HG03520 (cell line): ENCODE results near the gene AK1.

Experiments
- ATAC-seq: cut with Tn5 transposase; IDR thresholded peaks from one replicate; pipeline ENCODE4 v1.9.1; 2021; ENCODE audit warnings: mild to moderate bottlenecking, moderate library complexity; ENCODE audit not compliant: unreplicated experiment

Gene AK1

DNA sequence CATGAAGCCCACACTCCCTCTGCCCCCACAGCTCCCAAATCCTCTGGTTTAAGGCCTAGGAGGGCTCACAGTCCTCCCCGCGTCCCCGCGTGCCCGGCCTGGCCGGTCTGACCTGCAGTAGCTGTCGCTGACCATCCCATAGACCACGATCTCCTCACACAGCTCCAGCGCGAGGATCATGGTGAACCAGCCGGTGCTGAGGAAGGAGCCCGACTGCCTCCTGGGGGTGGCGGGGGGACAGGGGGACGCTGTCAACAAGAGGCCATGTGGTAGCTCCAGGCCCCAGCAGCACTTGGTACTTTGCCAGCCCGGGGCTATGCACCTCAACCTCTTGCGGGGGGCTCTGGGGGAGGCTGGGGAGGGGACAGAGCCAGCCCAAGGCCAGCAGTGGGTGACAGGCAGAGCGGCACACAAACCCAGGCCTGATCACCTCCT, 32.4 kb upstream of the AK1 start:
- ATAC-seq, result no peak

GRCh38 chr9:127908660-127908926, 31.1 kb upstream of the AK1 start:
- ATAC-seq, result no peak

DNA sequence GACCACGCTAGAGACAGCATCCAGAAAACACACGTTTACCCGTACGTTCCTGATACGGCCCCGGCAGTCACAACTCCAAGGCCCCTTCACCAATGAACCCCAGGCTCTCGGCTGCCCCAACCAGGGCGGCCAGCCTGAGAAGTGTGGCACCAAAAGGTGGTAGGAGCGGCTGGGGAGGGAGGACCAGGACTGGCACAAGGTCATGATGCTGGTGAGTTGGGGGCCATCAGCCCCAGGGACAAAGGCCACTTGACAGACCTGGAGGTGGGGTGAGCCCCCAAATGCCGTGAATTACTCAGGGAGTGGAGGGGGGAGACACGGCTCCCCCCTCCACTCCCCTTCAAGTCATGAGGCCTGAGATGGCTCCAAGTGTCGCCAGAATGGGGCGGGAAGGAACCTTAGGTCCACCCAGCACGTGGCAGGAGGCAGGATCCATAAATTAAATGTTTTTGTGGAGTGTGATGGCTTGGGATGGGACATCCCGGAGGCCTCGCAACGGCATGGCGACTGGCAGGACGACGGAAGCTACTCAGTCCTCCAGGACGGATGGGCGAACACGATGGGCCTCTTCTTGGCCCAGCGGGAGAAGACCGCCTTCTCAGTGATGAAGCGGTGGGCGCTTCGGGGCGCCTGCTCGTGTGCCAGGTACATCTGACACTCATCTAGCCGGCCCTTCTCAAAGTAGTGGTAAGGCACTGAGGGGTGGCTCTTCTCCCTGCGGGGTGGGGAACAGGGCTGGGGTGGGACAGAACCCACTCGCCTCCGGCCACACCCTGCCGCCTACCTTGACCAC, 30.6 kb upstream of the AK1 start:
- ATAC-seq, result no peak

GRCh38 chr9:127905788-127906191, 28.3 kb upstream of the AK1 start:
- ATAC-seq, result no peak

DNA sequence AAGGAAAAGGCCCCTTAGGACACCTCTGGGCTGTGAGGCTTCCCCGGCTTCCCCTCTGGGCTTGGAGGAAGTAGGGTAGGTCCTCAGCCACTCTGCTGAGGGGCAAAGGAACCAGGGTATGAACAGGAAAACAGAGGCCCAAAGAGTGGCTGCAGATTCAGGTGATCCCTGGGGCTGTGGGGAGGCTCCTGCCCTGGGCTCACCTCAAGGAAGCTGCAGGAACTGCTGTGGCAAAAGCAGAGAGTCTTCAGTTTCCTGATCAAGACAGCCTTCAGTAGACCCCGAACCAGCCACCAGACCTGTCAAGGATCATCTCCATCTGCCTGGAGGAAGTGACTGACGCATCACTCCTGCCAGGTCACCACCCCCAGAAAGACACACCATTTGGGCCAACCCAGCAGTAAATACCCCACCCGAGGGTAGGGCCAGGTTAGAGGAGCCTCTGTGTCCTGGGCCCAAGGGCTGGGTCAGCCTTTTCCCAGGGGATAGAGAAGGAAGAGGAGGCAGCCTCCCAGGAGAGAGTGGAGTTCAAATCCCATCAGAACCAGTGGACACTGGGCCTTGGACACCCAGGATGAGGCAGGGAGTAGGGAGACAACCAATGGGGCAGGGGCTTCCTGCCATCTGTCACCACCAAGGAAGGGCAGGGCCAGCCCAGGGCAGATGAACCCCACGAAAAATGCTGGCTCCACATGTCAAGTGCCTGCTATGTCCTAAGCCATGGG, 27.7 kb upstream of the AK1 start:
- ATAC-seq, result no peak

- ATAC-seq, result no peak
These were observed 27.1 kb upstream of the AK1 start for GRCh38 chr9:127904561-127905003.

GRCh38 chr9:127903557-127904475, 26.3 kb upstream of the AK1 start:
- ATAC-seq, result no peak

DNA sequence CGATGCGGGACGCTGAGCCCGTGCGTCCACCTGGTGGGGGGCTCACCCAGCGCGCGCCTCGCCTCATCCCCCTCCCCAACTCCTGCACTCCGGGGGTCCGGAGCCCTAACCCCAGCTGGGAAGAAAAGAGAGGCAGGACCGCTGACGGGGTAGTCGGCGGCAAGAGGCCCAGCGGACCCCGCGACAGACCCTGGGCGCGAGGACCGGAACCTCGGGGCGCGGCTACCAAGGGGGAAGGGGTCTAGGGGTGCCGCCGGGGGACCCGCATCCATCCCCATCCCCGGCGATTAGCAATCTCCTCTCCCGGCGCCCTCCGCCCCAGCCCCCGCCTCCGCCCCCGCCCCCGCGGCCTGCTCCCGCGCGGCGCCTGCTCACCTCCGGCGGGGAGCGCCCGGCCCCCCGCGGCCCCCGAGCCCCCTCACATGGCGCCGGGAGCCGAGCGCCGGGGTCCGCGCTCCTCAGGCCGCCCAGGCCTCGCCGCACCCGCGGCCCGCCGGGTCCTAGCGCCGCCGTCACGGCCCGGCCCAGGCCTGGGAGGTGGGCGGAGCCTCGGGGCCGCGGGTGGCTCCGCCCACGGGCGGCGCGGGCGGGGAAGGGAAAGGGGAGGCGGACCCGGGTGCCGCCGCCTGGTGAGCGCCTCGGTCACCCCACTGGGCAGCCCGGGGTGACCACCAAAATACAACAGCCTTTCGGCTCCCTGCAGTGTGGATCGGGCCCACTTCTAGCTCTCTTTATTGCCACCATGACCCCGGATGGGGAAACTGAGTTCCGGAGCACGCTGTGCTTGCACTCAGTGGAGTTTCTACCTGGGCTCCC, 21.9 kb upstream of the AK1 start, which contains the start of gene ST6GALNAC6:
TSS of gene ST6GALNAC6 (minus strand) at position 476 of the 816 bp plus-strand sequence. CDS start 1,622 bp downstream, outside the sequence.
- ATAC-seq, result peak; percentile 57

DNA sequence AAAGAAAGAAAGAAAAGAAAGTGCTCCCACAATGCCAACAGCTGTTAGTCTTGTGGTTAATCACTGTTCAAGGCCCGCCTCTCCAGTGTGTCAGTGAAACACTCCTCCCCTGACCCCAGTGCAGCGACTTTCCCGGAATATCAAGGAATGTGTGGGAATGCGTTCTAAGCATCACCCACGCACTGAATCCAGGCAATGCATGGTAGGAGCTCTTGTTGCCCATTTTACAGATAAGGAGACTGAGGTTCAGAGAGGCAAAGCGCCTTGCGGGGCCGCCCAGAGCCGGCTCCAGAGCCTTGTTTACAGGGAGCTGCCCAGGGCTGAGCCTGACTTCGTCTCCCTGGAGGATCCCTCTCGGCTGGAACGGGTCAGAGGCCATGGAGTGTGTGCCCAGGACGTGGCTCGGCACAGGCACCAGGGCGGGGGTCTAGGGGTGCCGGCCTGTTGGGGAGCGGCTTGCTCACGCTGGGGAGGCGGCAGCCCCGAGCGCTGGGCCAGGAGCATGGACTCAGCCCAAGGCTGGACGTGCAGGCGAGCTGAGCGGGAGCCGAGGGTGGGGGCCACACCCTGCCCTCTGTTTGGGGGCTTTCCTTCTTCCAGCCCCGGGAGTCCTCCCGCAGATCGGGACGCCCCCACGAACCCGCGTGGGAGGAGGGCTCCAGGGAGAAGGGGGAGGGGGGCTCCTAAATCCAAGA, 21.1 kb upstream of the AK1 start:
- ATAC-seq, result no peak

- ATAC-seq, result no peak
These were observed 19.8 kb upstream of the AK1 start for GRCh38 chr9:127897193-127897692.

DNA sequence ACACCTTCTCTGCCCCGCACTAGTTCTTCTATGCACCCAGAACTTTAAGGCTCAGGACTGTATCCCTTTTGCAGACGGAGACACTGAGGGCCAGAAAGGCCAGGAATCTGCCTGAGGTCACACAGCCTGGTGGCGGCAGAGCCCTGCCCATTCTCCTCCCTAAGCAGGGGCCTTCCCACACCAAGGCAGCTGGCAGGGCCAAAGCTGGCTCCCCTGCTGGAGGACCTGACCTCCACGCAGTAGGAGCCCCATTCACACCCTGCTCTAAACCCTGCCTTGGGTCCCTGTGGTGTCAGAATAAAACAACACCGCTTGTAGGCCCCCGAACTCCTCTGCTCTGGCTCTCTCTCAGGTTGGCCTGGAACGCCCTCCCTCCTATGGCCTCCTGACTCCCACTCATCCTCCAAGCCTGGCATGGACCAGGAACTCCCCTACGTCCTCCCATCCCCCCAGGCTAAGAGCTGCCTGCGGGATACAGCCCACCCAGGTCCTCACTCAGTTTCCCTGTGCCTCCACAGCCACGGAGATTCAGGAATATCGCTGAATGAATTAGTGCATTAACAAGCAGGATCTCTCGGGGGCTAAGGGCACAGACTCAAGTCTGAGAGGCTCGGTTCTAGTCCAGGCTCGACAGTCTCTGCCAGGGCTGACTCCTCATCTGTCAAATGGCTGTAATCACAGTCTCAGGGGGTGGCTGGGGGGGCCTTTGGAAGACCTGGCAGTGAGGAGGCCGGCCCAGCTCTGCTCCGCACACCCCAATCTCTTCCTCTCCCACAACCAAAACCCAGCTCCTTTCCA, 19.1 kb upstream of the AK1 start:
- no peak for ATAC-seq

DNA sequence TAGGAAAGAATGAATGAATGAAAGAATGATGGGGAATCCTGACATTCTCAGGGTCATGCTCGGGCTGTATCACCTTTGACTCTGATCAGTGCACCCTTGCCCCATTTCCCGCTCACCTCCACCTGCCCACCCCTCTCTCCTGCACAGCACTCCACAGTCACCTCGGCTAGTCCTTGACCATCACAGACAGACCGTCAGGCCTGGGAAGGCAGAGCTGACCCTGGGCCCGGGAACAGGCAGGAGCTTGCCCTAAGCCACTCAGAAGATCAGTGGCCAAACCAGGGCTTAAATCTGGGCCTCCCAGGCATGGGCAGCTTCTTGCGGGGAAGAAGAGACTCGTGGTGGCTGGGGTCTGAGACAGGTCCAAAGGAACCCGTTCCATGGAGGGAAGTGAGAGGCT, 18.3 kb upstream of the AK1 start:
- ATAC-seq, result no peak

DNA sequence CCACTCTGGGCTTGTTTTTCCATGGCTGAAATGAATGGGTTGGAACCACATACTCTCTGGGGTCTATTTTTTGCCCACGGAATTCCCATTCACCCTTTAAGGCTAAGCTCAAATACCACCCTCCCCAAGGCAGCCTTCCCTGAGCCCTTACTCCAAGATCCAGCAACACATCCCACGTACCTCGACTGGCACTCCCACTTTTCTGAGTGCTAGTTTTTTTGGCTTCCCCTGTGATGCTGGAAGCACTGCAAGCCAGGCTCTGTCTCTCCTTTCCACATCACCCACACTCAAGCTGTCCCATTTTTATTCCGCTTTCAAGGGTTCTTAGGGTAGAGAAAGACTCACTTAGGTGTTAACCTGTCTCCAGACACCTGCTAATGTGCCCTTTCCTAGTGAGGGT, 15.9 kb upstream of the AK1 start:
- ATAC-seq, result no peak

DNA sequence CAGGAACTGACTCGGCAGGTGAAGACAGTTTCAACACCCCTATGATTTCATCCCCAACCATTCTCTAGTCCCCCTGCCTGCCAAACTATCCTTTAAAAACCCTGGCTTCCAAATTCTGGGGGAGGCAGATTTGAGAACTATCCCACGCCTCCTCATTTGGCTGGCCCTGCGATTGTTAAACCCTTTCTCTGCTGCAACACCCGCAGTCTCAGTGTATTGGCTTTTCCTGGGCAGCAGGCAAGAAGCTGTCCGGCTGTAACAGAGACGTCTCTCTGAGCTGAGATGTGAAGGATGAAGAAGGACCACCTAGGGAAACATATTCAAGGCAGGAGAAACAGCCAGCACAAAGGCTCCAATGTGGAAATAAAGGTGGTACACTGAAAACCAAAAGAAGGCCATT, 15.4 kb upstream of the AK1 start:
- ATAC-seq, result no peak

DNA sequence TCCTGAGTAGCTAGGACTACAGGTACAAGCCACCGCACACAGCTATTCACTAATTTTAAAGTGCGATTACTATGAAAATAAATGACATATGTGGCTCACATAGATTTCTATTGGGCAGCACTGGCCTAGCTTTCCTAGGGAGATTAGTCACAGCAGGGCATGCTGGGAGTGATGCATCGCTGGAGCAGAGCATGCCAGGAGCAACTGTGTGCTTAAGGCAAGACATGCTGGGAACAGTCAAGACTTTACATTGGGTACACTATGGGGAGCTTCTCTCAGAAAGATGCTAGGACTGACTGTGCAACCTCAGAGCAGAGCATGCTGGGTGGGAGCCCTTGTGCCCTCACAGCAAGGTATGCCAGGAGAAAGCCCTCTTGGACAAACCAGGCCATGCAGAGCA, 12.6 kb upstream of the AK1 start:
- no peak for ATAC-seq

DNA sequence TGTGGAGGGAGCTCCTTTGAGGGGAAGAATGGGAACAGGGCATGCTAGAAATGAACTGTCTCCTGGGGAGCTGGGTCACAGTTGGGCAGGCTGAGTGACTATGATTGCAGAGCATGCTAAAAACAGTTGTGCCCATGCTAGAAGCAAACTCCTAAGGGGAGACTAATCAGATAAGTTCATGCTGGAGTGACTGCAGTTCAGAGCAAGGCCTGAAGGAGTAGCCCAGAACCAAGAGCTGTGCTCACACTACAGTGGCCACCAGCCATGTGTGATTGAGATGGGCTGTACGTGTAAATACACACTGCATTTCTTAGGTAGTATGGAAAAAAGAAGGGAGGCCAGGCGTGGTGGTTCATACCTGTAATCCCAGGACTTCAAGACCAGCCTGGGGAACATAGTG, 10.3 kb upstream of the AK1 start:
- ATAC-seq, result no peak

GRCh38 chr9:127886401-127886972, 9.0 kb upstream of the AK1 start:
- ATAC-seq, result no peak

DNA sequence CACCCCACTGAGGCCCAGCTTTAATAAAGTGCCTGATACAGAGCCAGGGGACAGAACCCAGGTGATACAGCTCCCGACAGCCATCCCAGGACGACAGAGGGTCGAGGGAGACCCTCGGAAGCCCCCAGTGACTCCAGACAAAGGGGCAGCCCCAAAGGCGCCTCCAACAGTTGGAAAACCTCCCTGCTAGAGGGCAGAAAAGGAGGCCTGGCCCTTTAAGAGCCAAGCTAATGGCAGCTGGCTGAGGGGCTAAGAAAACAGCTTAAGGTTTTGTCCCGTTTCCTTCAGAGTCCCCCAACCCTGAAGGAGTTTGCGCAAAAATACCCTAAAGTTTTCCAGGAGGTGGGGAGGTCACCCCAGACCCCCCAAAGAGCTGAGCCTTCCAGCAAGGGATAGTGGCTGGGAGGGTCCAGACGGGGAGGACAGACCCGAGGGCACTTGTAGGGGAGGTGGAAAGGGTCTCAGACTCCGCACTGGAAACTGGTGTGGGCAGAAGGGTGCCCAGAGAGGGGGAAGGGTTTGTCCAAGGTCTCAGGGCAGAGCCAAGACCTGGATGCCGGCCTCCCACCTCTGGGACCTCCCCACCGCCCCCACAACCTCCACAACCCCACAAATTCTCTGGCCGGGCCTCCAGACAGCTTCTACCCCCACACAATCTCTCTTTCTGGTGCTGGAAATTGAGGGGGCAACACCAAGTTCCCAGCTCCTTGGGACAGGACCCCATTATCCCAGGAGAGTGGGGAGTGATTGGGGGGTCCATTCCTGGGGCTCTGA, 8.2 kb upstream of the AK1 start:
- ATAC-seq, result no peak
